IMR-90 (cell line): Measurements from ENCODE around the gene MFN2. TPM values are rescaled to one million over a fixed set of nuclear protein-coding genes. Genes with fewer than 3 reads are reported as not detected.

Experiments used
- ATAC-seq: fragments of 200-7000 bp; cut with Tn5 transposase; 2 replicates; pipeline ENCODE4 v1.9.1; 2020; ENCODE audit warnings: low read depth, mild to moderate bottlenecking, moderate library complexity
- BruUV-seq: library from RNA; stranded (reverse); fragments of 400-500 nt; replicated peaks from 2 replicates; lab custom pipeline; 2021; lab: Mats Ljungman, UMichigan
- CTCF ChIA-PET: fragments of 300-600 bp; formaldehyde crosslinking; extraction: SDS; loops from one replicate; lab custom pipeline; 2021; ENCODE audit warnings: antibody characterized with exemption; lab: Yijun Ruan, JAX
- POLR2A ChIA-PET: fragments of 300-600 bp; sonication (Branson Sonifier 250); formaldehyde crosslinking; loops from one replicate; lab custom pipeline; 2022; ENCODE audit warnings: antibody characterized with exemption; ENCODE audit not compliant: unreplicated experiment; lab: Charles Lee
- DNase-seq: peaks from one replicate; pipeline ENCODE4 v3.0.0; 2013
- H2AFZ ChIP-seq: replicated peaks from 2 replicates; pipeline ENCODE3; 2013; ENCODE audit warnings: low read length, mild to moderate bottlenecking; ENCODE audit not compliant: poor library complexity
- H2AK5ac ChIP-seq: 2 replicates; pipeline ENCODE4 v1.6.1; 2013; ENCODE audit warnings: low read depth, low read length, inconsistent platforms
- H2AK9ac ChIP-seq: replicated peaks from 2 replicates; pipeline ENCODE3; 2013; ENCODE audit warnings: mild to moderate bottlenecking, low read depth, low read length, moderate library complexity; ENCODE audit not compliant: poor library complexity
- H2BK120ac ChIP-seq: 2 replicates; pipeline ENCODE4 v1.6.1; 2013; ENCODE audit warnings: low read depth, low read length, inconsistent platforms
- H2BK15ac ChIP-seq: 3 replicates; pipeline ENCODE4 v1.6.1; 2013; ENCODE audit warnings: low read depth, low read length, inconsistent platforms
- H2BK20ac ChIP-seq: 2 replicates; pipeline ENCODE4 v1.6.1; 2013; ENCODE audit warnings: low read depth, mild to moderate bottlenecking, inconsistent platforms, low read length, moderate library complexity
- H2BK5ac ChIP-seq: 2 replicates; pipeline ENCODE4 v1.6.1; 2013; ENCODE audit warnings: mild to moderate bottlenecking, low read depth, low read length, inconsistent platforms; ENCODE audit not compliant: poor library complexity, severe bottlenecking
- H3K14ac ChIP-seq: replicated peaks from 2 replicates; pipeline ENCODE4 v1.6.1; 2013; ENCODE audit warnings: low read depth, low read length, inconsistent platforms
- H3K18ac ChIP-seq: 2 replicates; pipeline ENCODE4 v1.6.1; 2013; ENCODE audit warnings: low read depth, low read length, control low read depth
- H3K23ac ChIP-seq: 2 replicates; pipeline ENCODE4 v1.6.1; 2013; ENCODE audit warnings: low read depth, low read length, inconsistent platforms
- H3K27ac ChIP-seq: 2 replicates; pipeline ENCODE4 v1.5.1; 2013; ENCODE audit warnings: mild to moderate bottlenecking, control low read depth, low read length; ENCODE audit not compliant: insufficient read depth
- H3K27me3 ChIP-seq: 2 replicates; pipeline ENCODE4 v1.6.1; 2013; ENCODE audit warnings: low read length; ENCODE audit not compliant: control insufficient read depth, insufficient read depth
- H3K36me3 ChIP-seq: 2 replicates; pipeline ENCODE4 v1.6.1; 2013; ENCODE audit warnings: low read length, mixed read lengths; ENCODE audit not compliant: control insufficient read depth, insufficient read depth
- H3K4ac ChIP-seq: 2 replicates; pipeline ENCODE4 v1.6.1; 2013; ENCODE audit warnings: low read depth, low read length, inconsistent platforms
- H3K4me1 ChIP-seq: 2 replicates; pipeline ENCODE4 v1.6.1; 2013; ENCODE audit warnings: low read length, mixed read lengths; ENCODE audit not compliant: control insufficient read depth, insufficient read depth
- H3K4me2 ChIP-seq: 2 replicates; pipeline ENCODE4 v1.6.1; 2013; ENCODE audit warnings: low read depth, mild to moderate bottlenecking, control low read depth, low read length, moderate library complexity
- H3K4me3 ChIP-seq: 2 replicates; pipeline ENCODE4 v1.5.1; 2013; ENCODE audit warnings: low read depth, mild to moderate bottlenecking, control low read depth, low read length, moderate library complexity; ENCODE audit not compliant: insufficient read depth
- H3K56ac ChIP-seq: 2 replicates; pipeline ENCODE4 v1.6.1; 2013; ENCODE audit warnings: low read length, inconsistent platforms; ENCODE audit not compliant: insufficient read depth; ENCODE audit errors: extremely low read depth
- H3K79me1 ChIP-seq, 2 experiments: 2 replicates each; pipeline ENCODE4 v1.6.1; 2013; ENCODE audit warnings: low read length in 2 of 2, inconsistent platforms in 1 of 2, low read depth in 1 of 2
- H3K9ac ChIP-seq: 2 replicates; pipeline ENCODE4 v1.6.1; 2013; ENCODE audit warnings: low read depth, low read length, control low read depth
- H3K9me1 ChIP-seq: 2 replicates; pipeline ENCODE4 v1.6.1; 2013; ENCODE audit warnings: low read length, inconsistent platforms; ENCODE audit not compliant: insufficient read depth
- H3K9me3 ChIP-seq: 2 replicates; pipeline ENCODE4 v1.6.1; 2013; ENCODE audit warnings: low read length; ENCODE audit not compliant: control insufficient read depth, insufficient read depth
- H4K20me1 ChIP-seq: 2 replicates; pipeline ENCODE4 v1.6.1; 2013; ENCODE audit warnings: low read length, inconsistent platforms; ENCODE audit not compliant: insufficient read depth
- H4K5ac ChIP-seq: 2 replicates; pipeline ENCODE4 v1.6.1; 2013; ENCODE audit warnings: mild to moderate bottlenecking, low read depth, low read length, control low read depth
- H4K8ac ChIP-seq, 2 experiments: 2 replicates each; pipeline ENCODE4 v1.6.1; 2013; ENCODE audit warnings: low read depth in 2 of 2, low read length in 2 of 2, control low read depth in 1 of 2, inconsistent platforms in 1 of 2
- H4K91ac ChIP-seq: 2 replicates; pipeline ENCODE4 v1.6.1; 2013; ENCODE audit warnings: low read depth, low read length, inconsistent platforms; ENCODE audit not compliant: insufficient read depth
- BHLHE40 ChIP-seq: fragments of 150-350 bp; IDR thresholded peaks from 2 replicates; pipeline ENCODE4 v1.6.1; 2016; ENCODE audit warnings: mild to moderate bottlenecking, low read depth, low read length
- CEBPB ChIP-seq: IDR thresholded peaks from 2 replicates; pipeline ENCODE4 v1.6.1; 2012; ENCODE audit warnings: low read depth, low read length, improper control_type of control experiment
- CHD1 ChIP-seq: IDR thresholded peaks from 2 replicates; pipeline ENCODE4 v1.6.1; 2012; ENCODE audit warnings: low read depth, low read length, improper control_type of control experiment
- CTCF ChIP-seq: conservative IDR thresholded peaks from 2 replicates; pipeline ENCODE4 v1.5.1; 2012; ENCODE audit warnings: mild to moderate bottlenecking, low read depth, low read length, improper control_type of control experiment
- FOS ChIP-seq: fragments of 150-350 bp; IDR thresholded peaks from 2 replicates; pipeline ENCODE4 v1.6.1; 2016; ENCODE audit warnings: low read depth, low read length
- MAFK ChIP-seq: IDR thresholded peaks from 2 replicates; pipeline ENCODE4 v1.6.1; 2012; ENCODE audit warnings: low read depth, low read length, improper control_type of control experiment
- MAZ ChIP-seq: IDR thresholded peaks from 2 replicates; pipeline ENCODE4 v1.6.1; 2012; ENCODE audit warnings: low read depth, mild to moderate bottlenecking, low read length, improper control_type of control experiment, moderate library complexity, borderline replicate concordance
- MXI1 ChIP-seq: IDR thresholded peaks from 2 replicates; pipeline ENCODE4 v1.6.1; 2012; ENCODE audit warnings: low read depth, mild to moderate bottlenecking, low read length, moderate library complexity, borderline replicate concordance
- NFE2L2 ChIP-seq: fragments of 150-350 bp; IDR thresholded peaks from 2 replicates; pipeline ENCODE4 v1.6.1; 2016; ENCODE audit warnings: low read depth, mild to moderate bottlenecking, low read length
- POLR2A ChIP-seq: IDR thresholded peaks from 2 replicates; pipeline ENCODE4 v1.6.1; 2012; ENCODE audit warnings: mild to moderate bottlenecking, low read depth, low read length
- RAD21 ChIP-seq: IDR thresholded peaks from 2 replicates; pipeline ENCODE4 v1.6.1; 2012; ENCODE audit warnings: low read length, improper control_type of control experiment
- RCOR1 ChIP-seq: IDR thresholded peaks from 2 replicates; pipeline ENCODE4 v1.6.1; 2012; ENCODE audit warnings: mild to moderate bottlenecking, low read length, improper control_type of control experiment; ENCODE audit not compliant: insufficient replicate concordance
- RFX5 ChIP-seq: IDR thresholded peaks from 2 replicates; pipeline ENCODE4 v1.8.0; 2012; ENCODE audit warnings: low read depth, mild to moderate bottlenecking, low read length, moderate library complexity
- SMC3 ChIP-seq: fragments of 150-350 bp; IDR thresholded peaks from 2 replicates; pipeline ENCODE4 v1.6.1; 2016; ENCODE audit warnings: low read depth, mild to moderate bottlenecking, antibody characterized with exemption, low read length, moderate library complexity
- USF2 ChIP-seq: fragments of 150-350 bp; IDR thresholded peaks from 2 replicates; pipeline ENCODE4 v1.6.1; 2017; ENCODE audit warnings: mild to moderate bottlenecking, antibody characterized with exemption, low read length, low read depth
- WGBS, 2 experiments: methylation state at CpG; one replicate each; pipeline versions ENCODE4 v1.1.5 to v1.1.7; 2013; ENCODE audit warnings: missing lambda C conversion rate in 2 of 2; ENCODE audit not compliant: insufficient read length in 1 of 2; ENCODE audit errors: extremely low coverage in 2 of 2; 5-methylcytosine and 5-hydroxymethylcytosine counted together
- dilution Hi-C: fragments of 300-500 bp; cut with HindIII; formaldehyde crosslinking; loops from one replicate; pipeline ENCODE4 v1.14.3; 2018; ENCODE audit warnings: low sequenced_read_pairs; ENCODE audit not compliant: unreplicated experiment
- in situ Hi-C: fragments of 300-500 bp; cut with MboI; formaldehyde crosslinking; loops from 3 replicates; pipeline ENCODE4 v1.14.3; 2019; ENCODE audit warnings: low sequenced_read_pairs, inconsistent platforms, mixed read lengths
- intact Hi-C: fragments of 100-400 bp; cut with micrococcal nuclease; formaldehyde crosslinking; loops from 2 replicates; pipeline ENCODE4 v1.10.0; 2022
- polyA plus RNA-seq, 3 experiments: library from polyadenylated mRNA; depleted of rRNA; stranded (reverse); fragments of >200 nt; gene quantifications; 2 replicates each; pipeline ENCODE4 v1.2.3, GENCODE V29; 2012; ENCODE audit warnings: low replicate concordance in 1 of 3
- total RNA-seq: library from RNA; depleted of rRNA; stranded (reverse); fragments of >200 nt; gene quantifications from 2 replicates; pipeline ENCODE4 v1.2.3, GENCODE V29; 2012
- TF ChIP-seq, protein P1 (sequence below): fragments of 150-350 bp; IDR thresholded peaks from 2 replicates; pipeline ENCODE4 v1.6.1; 2016; ENCODE audit warnings: low read depth, mild to moderate bottlenecking, low read length, moderate library complexity, borderline replicate concordance

The MFN2 gene
- total and polyA plus RNA-seq, 2 of the 4 experiments (the other 2 are of a cell fraction): 52.8 to 84.2 TPM

DNA sequence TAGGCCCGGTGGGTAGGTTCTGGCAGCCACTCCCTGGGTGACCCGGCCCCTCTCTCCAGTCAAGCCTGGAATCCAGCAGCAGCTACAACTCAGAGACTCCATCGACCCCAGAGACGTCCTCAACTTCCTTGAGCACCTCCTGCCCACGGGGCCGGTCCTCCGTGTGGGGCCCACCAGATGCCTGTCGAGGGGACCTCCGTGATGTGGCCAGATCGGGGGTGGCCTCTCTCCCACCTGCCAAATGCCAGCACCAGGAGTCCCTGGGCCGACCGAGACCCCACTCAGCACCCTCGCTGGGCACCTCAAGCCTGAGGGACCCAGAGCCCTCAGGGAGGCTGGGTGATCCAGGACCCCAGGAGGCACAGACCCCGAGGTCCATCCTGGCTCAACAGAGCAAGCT is 41.8 kb downstream of the MFN2 start:
- Histone ChIP-seq H3K4me3 (no peak overlapping the region), H3K9me1 (0 out of 2 replicates have a peak, but pooled peaks cover 2% of the 10 kb centered on the region), H3K23ac (no peak overlapping the region), H3K14ac (no peak overlapping the region), H3K36me3 (peaks cover 25% of the 10 kb centered on the region), H3K4me2 (no peak overlapping the region), H3K27me3 (no peaks in the 10 kb centered on the region), H3K4me1 (no peaks in the 10 kb centered on the region), H3K79me1 (peaks cover 0 to 20% of the 10 kb centered on the region in 2 experiments; a peak in 3 of 4 replicates), H2BK120ac (no peak overlapping the region), H3K56ac (no peak overlapping the region), H4K8ac (no peak overlapping the region), H2BK5ac (no peak overlapping the region), H4K5ac (no peak overlapping the region), H4K91ac (no peak overlapping the region), H3K18ac (no peak overlapping the region), H2AFZ (peak overlapping the region; percentile 51), H2BK20ac (no peak overlapping the region), H2AK5ac (no peak overlapping the region), H2AK9ac (peak overlapping the region; percentile 72), H4K20me1 (no peaks in the 10 kb centered on the region; the same call in 1 of the 2 replicates), H3K9ac (no peak overlapping the region), H3K27ac (no peak overlapping the region), H3K4ac (no peak overlapping the region), H2BK15ac (no peak overlapping the region), H3K9me3 (no peaks in the 10 kb centered on the region)
- TF ChIP-seq MXI1 (no peak), RCOR1 (no peak), CEBPB (no peak), RFX5 (no peak), CTCF (no peak), BHLHE40 (no peak), NFE2L2 (no peak), MAZ (no peak), FOS (no peak), CHD1 (no peak), RAD21 (no peak), POLR2A (no peak), SMC3 (no peak), MAFK (no peak), USF2 (no peak)
- TF ChIP-seq, protein P1, sequence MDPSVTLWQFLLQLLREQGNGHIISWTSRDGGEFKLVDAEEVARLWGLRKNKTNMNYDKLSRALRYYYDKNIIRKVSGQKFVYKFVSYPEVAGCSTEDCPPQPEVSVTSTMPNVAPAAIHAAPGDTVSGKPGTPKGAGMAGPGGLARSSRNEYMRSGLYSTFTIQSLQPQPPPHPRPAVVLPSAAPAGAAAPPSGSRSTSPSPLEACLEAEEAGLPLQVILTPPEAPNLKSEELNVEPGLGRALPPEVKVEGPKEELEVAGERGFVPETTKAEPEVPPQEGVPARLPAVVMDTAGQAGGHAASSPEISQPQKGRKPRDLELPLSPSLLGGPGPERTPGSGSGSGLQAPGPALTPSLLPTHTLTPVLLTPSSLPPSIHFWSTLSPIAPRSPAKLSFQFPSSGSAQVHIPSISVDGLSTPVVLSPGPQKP: no peak
- 99% methylated on average over 9 of the region's 14 CpGs; no CpG with 5 or more reads in 1 of the 2 experiments for WGBS, 2 experiments
- in situ Hi-C loops: no loop called here
- no peak for DNase-seq
- BruUV-seq: no TSS peak
- dilution Hi-C loops: no loop called here
- intact Hi-C loops: no loop called here
- ATAC-seq: no peak
- ChIA-PET POLR2A (interaction anchor here (1.0 kb wide), 1 partner anchor 113 kb away, joined by 3 read pairs; no protein-coding TSS in a partner anchor), CTCF (no interaction called here)
